NCI-H345 treated with DMSO at 0.1 percent for 48 hours (cell line): ENCODE measurements around the gene NPTX2.
"Not testable (repeated sequence)": the region's sequence is repeated elsewhere in the genome, so short reads cannot be mapped to it uniquely, and the experiment has no call there.

ENCODE experiments used
- DNase-seq: peaks from one replicate; lab custom pipeline; 2025; ENCODE audit not compliant: unreplicated experiment; lab: John Stamatoyannopoulos, UW

Gene NPTX2, protein sequence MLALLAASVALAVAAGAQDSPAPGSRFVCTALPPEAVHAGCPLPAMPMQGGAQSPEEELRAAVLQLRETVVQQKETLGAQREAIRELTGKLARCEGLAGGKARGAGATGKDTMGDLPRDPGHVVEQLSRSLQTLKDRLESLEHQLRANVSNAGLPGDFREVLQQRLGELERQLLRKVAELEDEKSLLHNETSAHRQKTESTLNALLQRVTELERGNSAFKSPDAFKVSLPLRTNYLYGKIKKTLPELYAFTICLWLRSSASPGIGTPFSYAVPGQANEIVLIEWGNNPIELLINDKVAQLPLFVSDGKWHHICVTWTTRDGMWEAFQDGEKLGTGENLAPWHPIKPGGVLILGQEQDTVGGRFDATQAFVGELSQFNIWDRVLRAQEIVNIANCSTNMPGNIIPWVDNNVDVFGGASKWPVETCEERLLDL

DNA sequence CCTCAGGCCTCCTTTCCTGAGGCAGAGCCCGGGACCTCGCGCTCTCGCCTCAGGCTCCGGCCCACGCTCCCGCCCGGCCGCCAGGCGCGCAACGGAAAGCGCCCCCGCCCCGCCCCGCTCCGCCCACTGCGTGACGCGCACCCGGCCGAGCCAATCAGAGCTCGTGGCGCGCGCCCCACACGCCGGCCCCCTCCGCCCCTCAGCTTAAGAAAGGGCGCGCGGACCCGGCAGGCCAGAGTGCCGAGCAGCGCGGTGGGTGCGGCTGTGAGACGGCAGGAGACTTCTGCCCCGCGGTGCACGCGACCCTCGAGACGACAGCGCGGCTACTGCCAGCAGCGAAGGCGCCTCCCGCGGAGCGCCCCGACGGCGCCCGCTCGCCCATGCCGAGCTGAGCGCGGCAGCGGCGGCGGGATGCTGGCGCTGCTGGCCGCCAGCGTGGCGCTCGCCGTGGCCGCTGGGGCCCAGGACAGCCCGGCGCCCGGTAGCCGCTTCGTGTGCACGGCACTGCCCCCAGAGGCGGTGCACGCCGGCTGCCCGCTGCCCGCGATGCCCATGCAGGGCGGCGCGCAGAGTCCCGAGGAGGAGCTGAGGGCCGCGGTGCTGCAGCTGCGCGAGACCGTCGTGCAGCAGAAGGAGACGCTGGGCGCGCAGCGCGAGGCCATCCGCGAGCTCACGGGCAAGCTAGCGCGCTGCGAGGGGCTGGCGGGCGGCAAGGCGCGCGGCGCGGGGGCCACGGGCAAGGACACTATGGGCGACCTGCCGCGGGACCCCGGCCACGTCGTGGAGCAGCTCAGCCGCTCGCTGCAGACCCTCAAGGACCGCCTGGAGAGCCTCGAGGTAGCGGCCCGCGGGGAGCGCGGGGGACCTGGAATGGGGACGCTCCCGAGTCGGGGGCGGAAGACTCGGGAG is at the start of gene NPTX2:
Gene NPTX2 (plus strand): TSS at position 235 of the 909 bp plus-strand sequence. CDS start 177 bp downstream, at position 412.
- DNase-seq: peak; percentile 77

DNA sequence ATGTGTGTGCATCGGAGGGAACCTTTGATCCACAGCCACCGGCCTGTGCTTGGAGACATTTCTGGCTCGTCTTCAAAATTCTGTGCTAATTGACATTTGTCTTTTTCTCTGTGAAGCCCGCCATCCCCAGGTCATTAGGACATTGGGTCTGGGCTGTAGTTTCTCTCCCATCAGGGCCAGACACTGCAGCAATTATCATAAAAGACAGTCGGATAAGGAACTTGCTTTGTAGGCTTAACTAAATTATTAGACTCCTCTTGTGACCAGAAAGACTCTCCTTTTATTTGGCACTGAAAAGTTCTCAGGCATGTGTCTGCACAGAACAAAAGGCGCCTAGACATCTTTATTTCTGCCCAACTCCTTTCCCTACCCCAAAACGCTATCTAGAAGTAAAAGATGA is 49.1 kb upstream of the NPTX2 start:
- no peak for DNase-seq

GRCh38 chr7:98568891-98569290 is 48.2 kb upstream of the NPTX2 start:
- DNase-seq: no peak

DNA sequence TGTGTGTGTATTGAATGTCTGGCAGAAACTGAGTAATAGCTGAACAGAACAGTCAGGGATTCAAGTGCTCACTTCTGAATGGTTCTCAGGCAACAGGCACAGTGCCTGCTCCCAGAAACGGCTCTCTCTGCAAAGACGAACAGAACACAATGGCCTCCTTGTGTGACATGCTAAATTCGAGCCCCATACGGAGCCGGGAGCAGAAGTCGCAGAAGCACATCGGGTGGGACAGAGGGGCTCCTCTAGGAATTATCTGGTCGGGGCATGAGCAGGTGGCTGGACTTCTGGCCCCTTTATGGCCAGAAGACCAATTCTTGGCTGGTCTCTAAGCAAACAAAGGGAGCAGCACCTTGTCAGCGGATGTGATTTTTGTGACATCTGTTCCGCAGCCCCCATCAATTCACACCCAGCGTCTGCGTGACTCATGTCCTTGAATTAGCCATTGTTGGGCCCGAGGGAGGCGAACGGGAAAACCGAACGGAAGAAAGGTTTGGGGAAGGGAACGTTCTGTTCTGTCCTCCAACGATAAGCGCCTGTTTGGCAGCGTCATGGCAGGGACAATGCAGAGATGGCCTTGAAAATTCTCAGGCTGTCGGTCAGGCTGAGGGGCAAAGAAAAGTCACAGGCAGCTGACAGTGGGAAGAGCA is 47.3 kb upstream of the NPTX2 start:
- DNase-seq: no peak

DNA sequence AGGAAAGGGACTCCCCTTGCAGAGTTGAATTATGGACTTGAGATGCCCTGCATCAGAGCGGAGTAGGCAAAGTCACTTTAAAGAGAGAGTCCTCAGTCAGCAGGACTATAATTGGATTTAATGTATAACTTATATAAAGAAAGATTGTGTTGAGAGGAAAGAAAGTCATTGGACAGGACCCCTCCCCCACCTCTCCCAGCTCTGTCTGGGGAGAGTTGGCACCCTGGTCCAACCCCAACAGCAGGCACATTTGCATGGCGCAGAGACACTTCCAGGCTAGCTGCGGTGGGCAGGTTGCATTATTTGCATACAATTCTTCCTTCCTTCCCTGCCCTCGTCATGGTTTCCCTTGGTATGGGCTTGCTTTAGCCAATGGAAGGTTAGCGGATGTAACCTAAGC is 46.1 kb upstream of the NPTX2 start:
- DNase-seq: no peak

- DNase-seq: no peak
These were observed 45.1 kb upstream of the NPTX2 start for GRCh38 chr7:98571986-98572385.

DNA sequence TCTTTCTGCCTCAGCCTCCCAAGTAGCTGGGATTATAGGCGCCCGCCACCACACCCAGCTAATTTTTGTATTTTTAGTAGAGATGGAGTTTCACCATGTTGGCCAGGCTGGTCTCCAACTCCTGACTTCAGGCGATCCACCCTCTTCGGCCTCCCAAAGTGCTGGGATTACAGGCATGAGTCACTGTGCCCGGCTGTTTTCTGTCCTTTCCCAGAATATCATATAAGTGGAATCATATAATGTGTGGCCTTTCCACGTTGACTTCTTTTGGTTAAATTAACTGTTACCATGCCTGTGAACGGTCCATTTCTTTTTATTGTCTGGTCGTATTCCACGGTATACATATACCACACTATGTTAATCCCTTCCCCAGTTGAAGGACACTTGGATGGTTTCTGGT is 44.4 kb upstream of the NPTX2 start:
- not testable (repeated sequence) for DNase-seq

- DNase-seq: no peak
These were observed 43.3 kb upstream of the NPTX2 start for GRCh38 chr7:98573816-98574215.

DNA sequence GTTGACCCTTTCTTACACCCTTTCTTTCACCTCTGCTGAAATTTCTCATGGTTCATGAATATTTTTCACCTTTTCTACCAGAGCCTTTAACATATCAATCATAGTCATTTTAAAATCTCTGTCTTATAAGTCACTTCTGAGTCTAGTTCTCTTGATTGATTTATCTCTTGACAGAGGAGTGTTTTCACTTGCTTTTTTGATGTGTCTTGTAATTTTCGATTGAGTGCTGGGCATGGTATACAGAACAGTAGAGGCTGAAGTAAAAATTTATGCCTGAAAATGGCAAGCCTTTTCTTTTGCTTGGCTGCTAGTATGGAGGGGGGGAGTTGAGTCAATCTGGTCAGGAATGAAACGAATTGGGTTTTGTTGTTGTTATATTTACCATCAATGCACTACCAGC is 41.2 kb upstream of the NPTX2 start:
- DNase-seq: no peak

GRCh38 chr7:98584830-98585229 is 32.3 kb upstream of the NPTX2 start:
- DNase-seq: no peak

- no peak for DNase-seq
These were observed 25.2 kb upstream of the NPTX2 start for GRCh38 chr7:98591926-98592325.

- no peak for DNase-seq
These were observed 22.7 kb upstream of the NPTX2 start for GRCh38 chr7:98594348-98594747.

DNA sequence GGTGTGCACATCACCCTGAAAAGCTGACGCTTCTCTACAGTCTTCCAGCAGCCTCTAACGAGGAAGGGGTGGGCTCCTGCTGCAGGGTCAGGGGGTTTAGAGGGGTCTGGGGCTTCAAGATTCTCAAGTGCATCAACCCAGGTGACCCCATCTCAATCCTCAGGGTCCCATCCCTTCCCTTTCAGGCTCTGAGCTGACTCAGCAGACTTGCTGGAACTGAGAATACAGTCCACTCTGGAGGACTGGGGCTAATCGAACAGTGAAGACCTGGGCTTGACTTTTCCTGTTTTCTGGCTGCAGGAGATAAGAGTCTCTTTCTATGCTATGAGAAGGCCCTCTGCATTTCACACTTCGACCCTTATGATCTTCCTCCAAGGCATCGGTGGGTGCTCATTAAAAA is 22.3 kb upstream of the NPTX2 start:
- no peak for DNase-seq

- peak; percentile 22 for DNase-seq
These were observed 18.1 kb upstream of the NPTX2 start for GRCh38 chr7:98598846-98599615.

DNA sequence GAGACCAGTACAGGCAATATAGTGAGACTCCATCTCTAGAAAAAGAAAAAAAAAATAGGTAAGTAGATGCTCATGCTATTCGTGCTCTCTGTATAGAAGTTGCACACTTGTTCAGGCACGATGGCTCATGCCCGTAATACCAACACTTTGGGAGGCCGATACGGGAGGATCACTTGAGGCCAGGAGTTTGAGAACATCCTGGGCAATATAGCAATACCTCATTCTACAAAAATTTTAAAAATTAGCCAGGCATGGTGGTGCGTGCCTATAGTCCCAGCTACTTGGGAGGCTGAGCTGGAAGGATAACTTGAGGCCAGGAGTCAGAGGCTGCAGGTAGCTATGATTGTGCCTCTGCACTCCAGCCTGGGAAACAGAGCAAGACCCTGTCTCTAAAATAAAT is 17.2 kb upstream of the NPTX2 start:
- no peak for DNase-seq

DNA sequence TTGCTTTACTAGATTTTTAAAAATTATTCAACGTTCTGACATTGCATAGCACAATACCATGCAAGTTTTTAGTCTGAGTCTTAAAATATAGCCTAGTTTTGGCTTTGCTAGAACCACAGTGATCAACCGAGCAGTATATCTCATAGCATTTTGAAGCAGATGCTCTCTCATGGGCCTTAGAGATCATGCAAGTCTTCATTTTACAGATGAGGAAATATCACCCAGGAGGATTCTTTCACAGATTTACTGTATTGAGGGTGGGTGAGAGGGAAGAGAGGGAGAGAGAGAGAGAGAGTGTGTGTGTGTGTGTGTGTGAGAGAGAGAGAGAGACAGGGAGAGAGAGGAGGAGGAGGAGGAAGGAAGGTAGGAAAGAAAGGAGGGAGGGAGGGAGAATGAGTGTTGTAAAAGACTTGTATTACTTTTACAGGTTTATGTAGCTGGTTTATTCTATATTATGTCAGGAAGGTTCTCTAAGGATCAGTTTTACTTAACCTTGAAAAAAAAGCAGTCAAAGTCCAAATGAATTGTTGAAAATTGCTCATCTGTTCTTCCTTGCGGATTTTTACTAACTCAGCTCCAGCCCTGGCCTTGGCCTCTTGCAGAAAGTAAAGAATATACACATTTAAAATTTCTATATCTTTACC is 14.2 kb upstream of the NPTX2 start:
- no peak for DNase-seq

GRCh38 chr7:98603399-98603788 is 13.7 kb upstream of the NPTX2 start:
- DNase-seq: no peak

GRCh38 chr7:98613601-98614425 is 3.3 kb upstream of the NPTX2 start:
- no peak for DNase-seq

GRCh38 chr7:98616381-98617050 is 569 bp upstream of the NPTX2 start:
- peak; percentile 47 for DNase-seq
